Vagina (tissue), 2 donors: ENCODE measurements around the gene INTS1.

ENCODE experiments used
- POLR2A ChIP-seq, 2 donors: fragments of 450-650 bp; IDR thresholded peaks; one replicate each; pipeline ENCODE4 v1.6.1; 2017; ENCODE audit warnings: antibody characterized with exemption in 2 of 2, mild to moderate bottlenecking in 2 of 2, moderate library complexity in 2 of 2
- TF ChIP-seq, protein P1 (sequence below), 3 experiments: fragments of 450-650 bp in 2 of 3; fragments of 200-600 bp in 1 of 3; sonication (generic) in 1 of 3; IDR thresholded peaks; one replicate each; pipeline ENCODE4 v1.5.1; 2017 to 2019; ENCODE audit warnings: antibody characterized with exemption in 3 of 3, mild to moderate bottlenecking in 2 of 3, moderate library complexity in 2 of 3

GRCh38 chr7:1520539-1521234 lies 16.5 kb upstream of the INTS1 start:
- TF ChIP-seq, protein P1, sequence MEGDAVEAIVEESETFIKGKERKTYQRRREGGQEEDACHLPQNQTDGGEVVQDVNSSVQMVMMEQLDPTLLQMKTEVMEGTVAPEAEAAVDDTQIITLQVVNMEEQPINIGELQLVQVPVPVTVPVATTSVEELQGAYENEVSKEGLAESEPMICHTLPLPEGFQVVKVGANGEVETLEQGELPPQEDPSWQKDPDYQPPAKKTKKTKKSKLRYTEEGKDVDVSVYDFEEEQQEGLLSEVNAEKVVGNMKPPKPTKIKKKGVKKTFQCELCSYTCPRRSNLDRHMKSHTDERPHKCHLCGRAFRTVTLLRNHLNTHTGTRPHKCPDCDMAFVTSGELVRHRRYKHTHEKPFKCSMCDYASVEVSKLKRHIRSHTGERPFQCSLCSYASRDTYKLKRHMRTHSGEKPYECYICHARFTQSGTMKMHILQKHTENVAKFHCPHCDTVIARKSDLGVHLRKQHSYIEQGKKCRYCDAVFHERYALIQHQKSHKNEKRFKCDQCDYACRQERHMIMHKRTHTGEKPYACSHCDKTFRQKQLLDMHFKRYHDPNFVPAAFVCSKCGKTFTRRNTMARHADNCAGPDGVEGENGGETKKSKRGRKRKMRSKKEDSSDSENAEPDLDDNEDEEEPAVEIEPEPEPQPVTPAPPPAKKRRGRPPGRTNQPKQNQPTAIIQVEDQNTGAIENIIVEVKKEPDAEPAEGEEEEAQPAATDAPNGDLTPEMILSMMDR (IDR thresholded peaks at IDR 0.05), result no peak
- no peak for TF ChIP-seq POLR2A (IDR thresholded peaks at IDR 0.05)
